ENCODE measurements around the gene CXCL14.

DNA sequence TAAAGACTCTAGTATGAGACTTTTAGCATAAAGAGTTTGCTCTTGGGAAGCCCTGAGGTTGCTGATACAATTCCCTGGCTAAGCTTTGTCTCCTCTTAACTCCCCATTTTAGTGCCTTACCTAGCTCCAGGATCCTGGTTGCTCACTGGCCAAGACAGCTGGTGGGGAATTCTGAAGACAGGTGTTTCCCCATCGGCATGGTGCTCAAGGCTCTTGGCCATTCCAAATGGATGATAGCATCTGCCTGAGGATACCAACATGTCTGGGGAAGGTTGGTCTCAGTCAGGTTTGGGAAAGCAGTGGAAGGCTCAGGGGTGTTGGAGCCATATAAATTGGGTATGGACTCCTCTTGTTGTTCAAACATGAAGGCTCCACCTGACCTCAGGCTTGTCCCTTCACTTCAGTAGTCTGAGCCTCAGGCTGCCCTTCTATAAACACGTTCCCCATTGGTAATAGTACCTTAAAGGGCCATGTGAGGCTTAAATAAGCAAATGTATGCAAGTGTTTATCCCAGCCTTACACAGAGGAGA lies 44.5 kb upstream of the CXCL14 start:
- no peak for TF ChIP-seq CTCF (conservative IDR thresholded peaks at IDR 0.05; ENCODE audit: low read depth, low read length)
- TF ChIP-seq RFX5 (IDR thresholded peaks at IDR 0.05; ENCODE audit: low read depth, low read length) = no peak
- TF ChIP-seq POLR2A (IDR thresholded peaks at IDR 0.05; ENCODE audit: low read depth, low read length) = no peak
- TF ChIP-seq CEBPB (IDR thresholded peaks at IDR 0.05; ENCODE audit: low read depth, low read length) = no peak
- TF ChIP-seq BHLHE40 (IDR thresholded peaks at IDR 0.05; ENCODE audit: low read depth, low read length) = no peak
- TF ChIP-seq RCOR1 (IDR thresholded peaks at IDR 0.05; ENCODE audit: insufficient replicate concordance, low read length) = no peak
- TF ChIP-seq MXI1 (IDR thresholded peaks at IDR 0.05; ENCODE audit: borderline replicate concordance, low read depth, low read length) = no peak
- no peak for TF ChIP-seq RAD21 (IDR thresholded peaks at IDR 0.05; ENCODE audit: low read length)
- no peak for TF ChIP-seq MAZ (IDR thresholded peaks at IDR 0.05; ENCODE audit: borderline replicate concordance, low read depth, low read length)
- TF ChIP-seq, protein P1, sequence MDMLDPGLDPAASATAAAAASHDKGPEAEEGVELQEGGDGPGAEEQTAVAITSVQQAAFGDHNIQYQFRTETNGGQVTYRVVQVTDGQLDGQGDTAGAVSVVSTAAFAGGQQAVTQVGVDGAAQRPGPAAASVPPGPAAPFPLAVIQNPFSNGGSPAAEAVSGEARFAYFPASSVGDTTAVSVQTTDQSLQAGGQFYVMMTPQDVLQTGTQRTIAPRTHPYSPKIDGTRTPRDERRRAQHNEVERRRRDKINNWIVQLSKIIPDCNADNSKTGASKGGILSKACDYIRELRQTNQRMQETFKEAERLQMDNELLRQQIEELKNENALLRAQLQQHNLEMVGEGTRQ (IDR thresholded peaks at IDR 0.05; ENCODE audit: low read depth, low read length) = no peak
- TF ChIP-seq CHD1 (IDR thresholded peaks at IDR 0.05; ENCODE audit: low read depth, low read length) = no peak
- TF ChIP-seq FOS (IDR thresholded peaks at IDR 0.05; ENCODE audit: low read depth, low read length) = no peak
- no peak for TF ChIP-seq SMC3 (IDR thresholded peaks at IDR 0.05; ENCODE audit: low read depth, low read length)

Measured in IMR-90 (cell line).